Hematopoietic multipotent progenitor cell treated with erythropoietin and hydrocortisone succinate and interleukin-3 and kit ligand, for 8 days (in vitro differentiated cells): ENCODE results near the gene CAMK2G.
"Not testable (repeated sequence)": the region's sequence is repeated elsewhere in the genome, so short reads cannot be mapped to it uniquely, and the experiment has no call there.

Experiments used
- DNase-seq: peaks from one replicate; pipeline ENCODE4 v3.0.0-alpha.2; 2015

The CAMK2G gene

DNA sequence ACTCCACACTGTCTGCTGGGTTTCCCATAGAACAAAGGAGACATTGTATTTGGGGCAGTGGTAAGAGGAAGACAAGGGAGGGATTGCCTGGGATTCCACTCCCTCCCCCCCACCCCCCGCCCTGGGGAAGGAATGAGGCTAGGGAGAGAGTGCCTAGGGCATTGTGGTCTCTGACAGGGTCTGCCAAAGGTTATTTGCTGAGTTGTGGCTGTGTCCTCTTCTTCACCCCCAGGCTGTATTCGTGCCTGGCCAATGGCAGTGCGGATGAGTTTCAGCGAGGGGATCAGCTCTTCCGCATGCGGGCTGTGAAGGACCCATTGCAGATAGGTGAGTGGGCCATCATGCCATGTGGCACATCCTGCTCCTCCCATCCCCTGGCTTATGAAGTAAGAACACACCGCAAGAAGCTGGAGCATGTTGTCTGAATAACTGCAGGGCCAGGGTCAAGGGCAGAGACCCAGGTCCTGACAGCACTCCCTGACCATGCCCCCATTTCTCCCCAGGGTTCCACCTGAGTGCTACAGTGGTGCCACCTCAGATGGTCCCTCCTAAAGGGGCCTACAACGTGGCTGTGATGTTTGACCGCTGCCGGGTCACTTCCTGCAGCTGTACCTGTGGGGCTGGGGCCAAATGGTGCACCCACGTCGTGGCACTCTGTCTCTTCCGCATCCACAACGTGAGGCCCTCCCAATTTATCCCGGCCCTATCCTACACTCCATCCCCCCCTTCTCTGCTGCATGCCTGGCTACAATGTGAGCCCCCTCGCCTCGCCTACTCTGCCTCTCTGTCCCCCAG is 85.3 kb downstream of the CAMK2G start:
- DNase-seq, result no peak

DNA sequence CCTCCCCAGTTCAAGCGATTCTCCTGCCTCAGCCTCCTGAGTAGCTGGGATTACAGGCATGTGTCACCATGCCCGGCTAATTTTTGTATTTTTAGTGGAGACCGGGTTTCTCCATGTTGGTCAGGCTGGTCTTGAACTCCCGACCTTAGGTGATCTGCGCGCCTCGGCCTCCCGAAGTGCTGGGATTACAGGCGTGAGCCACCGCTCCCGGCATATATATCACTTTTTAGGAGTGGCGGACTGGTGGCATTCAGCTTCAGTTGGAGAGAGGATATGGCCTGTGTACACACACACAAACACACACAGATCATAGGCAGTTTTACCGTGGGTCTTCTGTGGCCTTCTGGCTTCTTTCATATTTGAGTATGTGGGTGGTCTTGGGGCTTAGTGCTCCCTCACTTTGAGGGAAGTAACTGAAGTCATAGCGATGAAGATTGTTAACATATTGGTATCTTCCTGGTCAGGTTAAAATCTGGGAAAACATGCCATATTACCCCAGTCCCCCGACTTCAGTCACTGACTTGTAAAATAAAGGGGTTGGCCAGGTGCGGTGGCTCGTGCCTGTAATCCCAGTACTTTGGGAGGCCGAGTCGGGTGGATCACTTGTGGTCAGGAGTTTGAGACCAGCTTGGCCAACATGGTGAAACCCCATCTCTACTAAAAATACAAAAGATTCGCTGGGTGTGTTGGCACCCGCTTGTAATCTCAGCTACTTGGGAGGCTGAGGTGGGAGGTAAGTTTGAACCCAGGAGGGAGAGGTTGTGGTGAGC is 87.1 kb downstream of the CAMK2G start:
- DNase-seq, result not testable (repeated sequence)

DNA sequence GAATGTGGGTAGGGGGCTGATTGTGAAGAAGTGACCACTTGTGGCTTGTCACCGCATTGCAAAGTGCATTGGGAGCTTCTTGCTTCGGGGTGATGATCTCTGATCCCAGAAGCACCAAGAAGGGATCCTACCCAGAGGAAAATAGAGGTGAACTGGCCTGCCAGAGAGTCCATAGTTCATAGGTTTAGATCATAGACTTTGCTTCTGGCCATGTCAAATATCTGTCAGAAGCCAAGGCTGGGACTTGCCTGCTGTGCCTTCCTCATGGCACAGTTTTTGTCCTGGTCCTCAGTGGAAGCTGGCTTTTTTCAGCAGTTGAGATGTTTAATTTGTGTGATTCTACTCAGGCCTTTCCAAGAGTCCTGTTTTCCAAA is 87.9 kb downstream of the CAMK2G start:
- DNase-seq, result peak; percentile 20

DNA sequence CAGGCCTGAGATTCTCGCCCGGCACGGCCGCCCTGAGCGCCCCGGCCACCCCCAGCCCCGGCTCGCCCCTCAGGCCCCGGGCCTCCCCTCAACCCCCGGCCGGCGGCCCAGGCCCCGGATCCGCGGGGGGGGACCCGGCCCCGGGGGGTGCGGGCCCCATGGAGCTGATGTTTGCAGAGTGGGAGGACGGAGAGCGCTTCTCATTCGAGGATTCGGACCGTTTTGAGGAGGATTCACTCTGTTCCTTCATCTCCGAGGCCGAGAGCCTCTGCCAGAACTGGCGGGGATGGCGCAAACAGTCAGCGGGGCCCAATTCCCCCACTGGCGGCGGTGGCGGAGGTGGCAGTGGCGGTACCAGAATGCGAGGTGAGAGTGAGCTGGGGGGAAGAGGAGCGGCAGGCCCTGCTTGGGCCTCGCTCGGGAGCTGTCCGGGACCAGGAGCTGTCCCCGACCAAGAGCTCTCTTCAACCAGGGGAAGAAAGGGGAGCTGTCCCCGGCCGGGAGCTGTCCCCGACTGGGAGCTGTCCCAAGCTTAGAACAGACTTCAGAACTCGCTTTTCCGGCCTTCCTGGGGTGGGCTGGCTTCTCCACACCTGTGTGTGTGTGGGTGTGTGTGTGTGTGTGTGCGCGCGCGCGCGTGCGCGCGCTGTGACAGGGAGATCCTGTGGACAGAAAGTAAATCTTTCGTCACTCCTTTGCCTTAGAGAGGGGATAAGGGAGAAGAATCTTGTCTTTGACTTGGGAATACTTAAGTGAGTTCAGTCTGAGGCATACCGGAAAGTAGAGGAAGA is 88.4 kb downstream of the CAMK2G start:
- peak; percentile 28 for DNase-seq

DNA sequence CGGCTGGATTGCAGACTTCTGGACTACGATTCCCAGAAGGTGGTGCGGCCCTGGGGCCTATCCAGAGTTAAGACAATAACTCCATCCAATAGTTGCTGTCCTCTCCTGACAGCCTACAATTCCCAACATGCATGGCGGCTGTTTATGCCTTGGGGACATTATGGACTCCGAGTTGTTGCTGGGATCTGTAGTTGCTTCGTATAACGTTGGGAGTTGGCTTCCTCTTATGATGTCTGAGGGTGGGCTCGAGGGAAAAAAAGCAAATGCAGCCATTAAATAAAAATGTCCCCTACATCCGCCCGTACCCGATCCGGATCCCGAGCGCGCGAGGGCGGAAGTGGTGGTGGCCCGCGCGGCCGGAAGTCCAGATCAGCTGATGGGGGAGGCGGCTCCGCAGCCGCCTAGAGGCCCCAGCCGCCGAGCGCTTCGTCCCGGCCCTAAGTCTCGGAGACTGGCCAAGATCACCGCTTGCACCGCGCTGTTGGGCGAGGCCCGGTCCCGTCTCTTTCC is 89.1 kb downstream of the CAMK2G start, which contains the start of gene ZSWIM8:
ZSWIM8 (plus strand) TSS at position 396 of the 510 bp plus-strand sequence. CDS start 273 bp downstream, outside the sequence.
- DNase-seq, result peak; percentile 98

DNA sequence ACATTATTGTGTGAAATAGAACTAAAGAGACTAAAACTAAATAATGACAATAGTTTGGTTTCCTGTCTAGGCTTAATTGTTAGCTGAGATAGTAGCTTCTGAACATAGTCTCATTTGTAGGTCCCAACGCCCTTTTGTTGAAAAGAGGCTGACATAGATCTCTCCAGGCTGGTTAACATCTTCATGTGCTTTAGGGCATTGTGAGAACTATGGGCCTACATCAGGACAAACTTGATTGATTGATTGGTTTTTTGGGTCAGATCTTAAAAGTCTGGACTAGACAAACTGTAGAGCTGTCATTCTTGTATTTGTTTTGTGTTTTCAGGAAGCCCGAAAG is 91.6 kb downstream of the CAMK2G start:
- no peak for DNase-seq

DNA sequence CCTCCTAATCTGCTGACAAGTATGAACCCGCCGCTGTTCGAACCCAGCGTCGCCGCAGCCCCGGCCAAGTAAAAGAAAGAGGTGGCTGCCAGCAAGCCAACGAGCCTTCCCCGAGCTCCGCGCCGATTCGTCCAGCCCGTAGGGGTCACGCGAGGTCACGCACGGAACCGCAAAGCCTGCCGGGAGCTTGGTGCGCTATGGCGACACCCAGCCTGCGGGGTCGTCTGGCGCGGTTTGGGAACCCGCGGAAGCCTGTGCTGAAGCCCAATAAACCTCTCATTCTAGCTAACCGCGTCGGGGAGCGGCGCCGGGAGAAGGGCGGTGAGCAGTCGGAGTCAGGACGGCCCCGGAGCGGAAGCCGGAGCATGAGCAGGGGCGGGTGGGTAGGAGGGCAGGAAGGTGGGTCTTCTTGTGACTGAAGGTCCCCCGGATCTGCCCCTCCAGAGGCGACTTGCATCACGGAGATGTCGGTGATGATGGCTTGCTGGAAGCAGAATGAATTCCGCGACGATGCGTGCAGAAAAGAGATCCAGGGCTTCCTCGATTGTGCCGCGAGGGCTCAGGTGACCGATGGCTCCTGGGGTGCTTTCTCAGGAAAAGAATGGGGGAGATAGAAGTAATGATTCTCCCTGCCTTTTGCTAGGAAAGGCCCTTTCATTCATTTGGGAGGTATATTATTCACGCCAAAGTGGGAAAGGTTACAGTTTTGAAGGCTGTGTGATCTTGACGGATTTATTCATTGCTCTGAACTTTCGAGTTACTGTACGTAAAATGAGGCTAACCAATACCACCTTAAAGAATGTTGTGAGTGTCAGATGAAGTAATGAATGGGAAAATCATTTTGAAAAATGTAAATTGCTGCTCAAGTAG is 92.2 kb downstream of the CAMK2G start, which contains the start of gene CHCHD1:
CHCHD1 (plus strand) TSS at position 170 of the 870 bp plus-strand sequence; CDS start at position 198, 28 bp downstream.
- DNase-seq, result peak; percentile 89

DNA sequence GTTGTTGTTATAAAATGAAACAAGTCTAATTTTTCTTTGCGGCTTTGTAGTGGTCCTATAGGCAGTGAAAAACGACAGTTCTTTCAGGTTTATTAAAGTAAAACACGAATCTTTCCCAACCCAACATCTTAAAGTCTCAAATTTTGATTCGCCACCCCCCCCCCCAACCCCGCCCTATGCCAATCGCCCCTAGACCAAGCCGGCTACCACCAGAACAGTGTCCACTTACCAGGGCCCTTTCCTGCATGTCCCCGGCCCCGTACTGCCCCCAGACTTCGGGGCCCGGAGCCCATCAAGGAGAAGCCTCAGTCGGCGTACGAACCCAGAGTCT is 92.8 kb downstream of the CAMK2G start:
- no peak for DNase-seq

DNA sequence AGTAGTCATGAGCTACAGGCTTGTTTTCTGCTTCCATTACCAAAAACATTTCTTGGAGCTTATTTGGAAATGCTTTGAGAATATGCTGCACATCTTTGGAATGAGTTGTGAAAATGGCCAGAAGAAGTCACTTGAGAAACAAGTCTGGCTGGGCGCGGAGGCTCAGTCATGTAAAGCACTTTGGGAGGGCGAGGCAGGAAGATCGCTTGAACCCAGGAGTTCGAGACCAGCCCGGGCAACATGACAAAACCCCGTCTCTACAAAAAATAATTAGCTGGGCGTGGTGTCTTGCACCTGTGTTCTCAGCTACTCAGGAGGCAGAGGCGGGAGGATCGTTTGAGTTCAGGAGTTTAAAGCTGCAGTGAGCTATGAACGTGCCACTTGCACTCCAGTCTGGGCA is 93.4 kb downstream of the CAMK2G start:
- peak; percentile 9 for DNase-seq

DNA sequence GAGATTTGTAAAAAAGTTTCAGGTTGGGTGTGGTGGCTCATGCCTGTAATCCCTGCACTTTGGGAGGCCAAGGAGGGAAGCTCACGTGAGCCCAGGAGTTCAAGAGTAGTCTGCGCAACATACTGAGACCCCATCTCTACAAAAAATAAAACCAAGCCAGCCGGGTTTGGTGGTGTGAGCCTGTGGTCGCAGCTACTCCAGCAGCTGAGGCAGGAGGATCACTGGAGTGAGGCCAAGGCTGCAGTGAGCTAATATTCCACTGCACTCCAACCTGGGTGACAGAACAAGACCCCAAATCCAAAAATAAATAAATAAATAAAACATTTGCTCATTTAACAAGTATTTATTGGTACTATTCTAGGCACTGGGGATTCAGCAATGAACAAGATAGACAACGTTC is 94.1 kb downstream of the CAMK2G start:
- no peak for DNase-seq

DNA sequence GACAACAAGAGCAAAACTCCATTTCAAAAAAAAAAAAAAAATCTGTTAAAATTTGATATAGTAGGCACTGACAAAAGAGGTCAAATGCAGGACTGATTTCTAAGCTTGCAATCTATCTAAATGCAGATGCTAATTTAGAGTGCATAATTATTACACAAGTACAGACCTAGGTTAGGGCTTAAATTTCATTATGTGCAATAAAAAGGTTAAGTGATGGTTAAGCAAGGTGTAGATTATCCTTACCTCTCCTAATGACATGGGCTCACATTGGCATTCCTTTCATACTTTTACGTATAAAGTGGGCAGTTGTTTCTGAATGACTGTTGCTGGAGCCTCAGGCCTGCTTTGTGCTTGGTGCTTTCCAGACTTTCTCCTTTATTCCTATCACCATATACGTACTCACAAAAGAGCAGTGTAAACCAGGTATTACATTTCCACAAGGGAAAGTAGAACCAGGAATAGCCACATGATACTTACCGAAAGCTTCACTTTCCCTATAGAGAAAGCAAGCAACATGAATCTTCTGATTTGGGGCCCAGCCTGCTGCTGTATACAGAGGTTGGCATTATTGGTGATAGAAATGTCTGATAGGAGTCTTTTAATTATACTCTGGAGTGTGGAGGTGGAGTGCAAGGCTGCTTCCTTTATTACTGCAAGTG is 94.7 kb downstream of the CAMK2G start:
- DNase-seq, result no peak

DNA sequence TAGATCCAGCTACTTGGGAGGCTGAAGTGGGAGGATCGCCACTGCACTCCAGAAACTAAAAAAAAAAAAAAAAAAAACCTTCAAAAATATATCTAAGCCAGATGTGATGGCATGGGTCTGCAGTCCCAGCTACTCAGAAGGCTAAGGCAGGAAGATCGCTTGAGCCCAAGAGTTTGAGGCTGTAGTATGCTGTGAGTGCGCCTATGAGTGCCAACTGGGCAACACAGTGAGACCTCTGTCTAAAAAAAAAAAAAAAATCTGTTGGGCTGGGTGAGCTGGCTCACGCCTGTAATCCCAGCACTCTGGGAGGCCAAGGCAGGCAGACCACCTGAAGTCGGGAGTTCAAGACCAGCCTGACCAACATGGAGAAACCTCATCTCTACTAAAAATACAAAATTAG is 95.3 kb downstream of the CAMK2G start:
- DNase-seq, result no peak

DNA sequence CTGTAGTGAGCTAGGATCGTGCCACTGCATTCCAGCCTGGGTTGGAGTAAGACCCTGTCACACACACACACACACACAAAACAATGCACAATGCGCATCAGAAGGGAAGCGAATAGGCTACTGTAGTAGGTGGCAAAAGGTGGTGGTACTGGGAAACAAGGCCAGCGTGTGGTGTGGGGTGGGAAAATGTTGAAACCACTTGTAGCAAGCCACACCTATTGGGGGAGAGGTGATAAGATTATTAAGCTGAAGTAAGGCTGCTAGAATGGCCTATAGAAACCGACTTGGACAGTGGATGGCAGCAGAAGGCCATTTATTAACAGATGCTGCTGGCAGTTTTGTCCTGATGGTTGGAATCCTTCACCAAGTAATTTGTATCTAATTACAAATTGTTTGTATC is 99.7 kb downstream of the CAMK2G start:
- peak; percentile 86 for DNase-seq

DNA sequence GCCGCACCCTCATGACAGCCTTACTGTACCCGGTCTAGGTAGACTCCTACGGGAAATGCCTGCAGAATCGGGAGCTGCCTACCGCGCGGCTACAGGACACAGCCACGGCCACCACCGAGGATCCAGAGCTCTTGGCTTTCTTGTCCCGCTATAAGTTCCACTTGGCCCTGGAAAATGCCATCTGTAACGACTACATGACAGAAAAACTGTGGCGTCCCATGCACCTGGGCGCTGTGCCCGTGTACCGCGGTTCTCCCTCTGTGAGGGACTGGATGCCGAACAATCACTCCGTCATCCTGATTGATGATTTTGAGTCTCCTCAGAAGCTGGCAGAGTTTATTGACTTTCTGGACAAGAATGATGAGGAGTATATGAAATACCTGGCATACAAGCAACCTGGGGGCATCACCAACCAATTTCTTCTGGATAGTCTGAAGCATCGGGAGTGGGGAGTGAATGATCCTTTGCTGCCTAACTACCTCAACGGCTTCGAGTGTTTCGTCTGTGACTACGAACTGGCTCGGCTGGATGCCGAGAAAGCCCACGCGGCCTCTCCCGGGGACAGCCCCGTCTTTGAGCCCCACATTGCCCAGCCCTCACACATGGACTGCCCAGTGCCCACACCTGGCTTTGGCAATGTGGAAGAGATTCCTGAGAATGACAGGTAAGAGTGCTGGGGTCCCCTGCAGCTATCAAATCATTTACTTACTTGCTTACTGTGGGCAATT is 101.0 kb downstream of the CAMK2G start:
- peak; percentile 30 for DNase-seq

DNA sequence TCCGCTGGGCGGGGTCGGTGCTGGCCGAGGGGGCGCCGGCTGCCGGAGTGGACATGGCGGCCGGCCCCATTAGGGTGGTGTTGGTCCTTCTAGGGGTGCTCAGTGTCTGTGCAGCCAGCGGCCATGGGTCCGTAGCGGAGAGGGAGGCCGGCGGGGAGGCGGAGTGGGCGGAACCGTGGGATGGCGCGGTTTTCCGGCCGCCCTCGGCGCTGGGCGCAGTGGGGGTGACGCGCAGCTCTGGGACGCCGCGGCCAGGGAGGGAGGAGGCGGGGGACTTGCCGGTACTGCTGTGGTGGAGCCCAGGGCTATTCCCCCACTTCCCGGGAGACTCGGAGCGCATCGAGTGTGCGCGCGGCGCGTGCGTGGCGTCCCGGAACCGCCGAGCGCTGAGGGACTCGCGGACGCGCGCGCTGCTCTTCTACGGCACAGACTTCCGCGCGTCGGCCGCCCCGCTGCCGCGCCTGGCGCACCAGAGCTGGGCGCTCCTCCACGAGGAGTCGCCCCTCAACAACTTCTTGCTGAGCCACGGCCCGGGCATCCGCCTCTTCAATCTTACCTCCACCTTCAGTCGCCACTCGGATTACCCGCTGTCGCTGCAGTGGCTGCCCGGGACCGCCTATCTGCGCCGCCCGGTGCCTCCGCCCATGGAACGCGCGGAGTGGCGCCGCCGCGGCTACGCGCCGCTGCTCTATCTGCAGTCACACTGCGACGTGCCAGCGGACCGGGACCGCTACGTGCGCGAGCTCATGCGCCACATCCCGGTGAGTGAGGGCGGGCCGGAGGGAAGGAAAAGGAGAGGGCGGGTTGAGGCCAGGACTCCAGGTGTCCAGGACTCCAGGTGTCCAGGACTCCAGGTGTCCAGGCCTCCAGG is 101.8 kb downstream of the CAMK2G start:
- peak; percentile 77 for DNase-seq

DNA sequence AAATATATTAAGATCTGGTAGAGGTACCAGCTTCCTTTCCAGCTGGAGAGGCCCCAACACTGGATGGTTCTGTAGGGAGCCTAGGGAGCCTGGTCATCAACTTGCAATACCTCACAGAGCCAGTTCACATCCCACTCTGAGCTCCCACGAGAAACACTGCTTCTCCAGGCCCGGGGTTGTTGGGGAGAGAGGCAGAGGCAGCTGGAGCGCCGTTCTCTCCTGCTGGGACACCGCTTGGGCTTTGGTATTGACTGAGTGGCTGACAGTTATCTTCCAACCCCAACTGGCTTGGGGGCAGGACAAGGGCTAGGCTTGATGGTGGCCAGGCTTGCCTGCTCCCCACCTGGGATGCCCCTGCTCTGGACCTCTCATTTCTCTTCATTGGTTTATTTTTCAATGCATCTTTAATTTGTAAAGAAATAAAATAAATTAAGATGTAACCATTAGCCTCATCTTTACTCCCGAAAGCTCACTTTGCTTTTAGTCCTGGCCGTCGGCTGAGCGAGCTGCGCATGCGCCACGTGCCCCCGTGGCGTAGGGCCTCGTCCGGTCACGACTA is 102.6 kb downstream of the CAMK2G start:
- peak; percentile 81 for DNase-seq

DNA sequence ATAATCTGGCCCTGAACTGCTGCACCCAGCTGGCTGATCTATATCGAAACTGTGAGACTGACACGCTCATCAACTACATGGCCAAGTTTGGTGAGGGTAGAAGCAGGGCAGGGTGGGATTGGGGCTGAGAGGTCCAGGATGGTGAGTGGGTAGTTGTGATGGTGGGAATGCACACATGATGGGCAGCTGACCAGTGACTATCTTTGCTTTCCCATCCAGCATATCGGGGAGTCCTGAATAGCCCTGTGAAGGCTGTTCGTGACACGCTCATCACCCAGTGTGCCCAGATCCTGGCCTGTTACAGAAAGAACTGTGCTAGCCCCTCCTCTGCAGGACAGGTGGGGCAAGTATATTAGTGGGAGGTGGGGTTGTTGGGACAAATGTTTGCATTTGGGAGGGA is 105.0 kb downstream of the CAMK2G start:
- DNase-seq, result no peak

DNA sequence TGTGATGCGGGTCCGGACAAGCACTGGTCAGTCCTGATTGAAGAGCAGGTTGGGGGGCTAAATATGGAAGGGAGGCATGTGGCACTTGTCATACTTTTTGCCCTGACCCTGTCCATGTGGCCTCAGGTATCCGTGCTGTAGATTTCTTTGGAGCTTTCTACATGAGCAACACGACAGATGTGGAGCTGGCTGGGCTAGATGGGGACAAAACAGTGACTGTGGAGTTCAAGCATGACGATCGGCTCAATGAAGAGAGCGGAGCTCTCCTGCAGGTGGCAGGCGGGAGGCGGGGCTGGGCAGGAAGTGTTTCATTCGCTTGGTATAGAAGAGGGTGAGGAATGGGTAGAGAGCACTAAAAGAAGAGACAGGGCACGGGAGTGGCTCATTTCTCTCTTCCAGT is 105.5 kb downstream of the CAMK2G start:
- no peak for DNase-seq

DNA sequence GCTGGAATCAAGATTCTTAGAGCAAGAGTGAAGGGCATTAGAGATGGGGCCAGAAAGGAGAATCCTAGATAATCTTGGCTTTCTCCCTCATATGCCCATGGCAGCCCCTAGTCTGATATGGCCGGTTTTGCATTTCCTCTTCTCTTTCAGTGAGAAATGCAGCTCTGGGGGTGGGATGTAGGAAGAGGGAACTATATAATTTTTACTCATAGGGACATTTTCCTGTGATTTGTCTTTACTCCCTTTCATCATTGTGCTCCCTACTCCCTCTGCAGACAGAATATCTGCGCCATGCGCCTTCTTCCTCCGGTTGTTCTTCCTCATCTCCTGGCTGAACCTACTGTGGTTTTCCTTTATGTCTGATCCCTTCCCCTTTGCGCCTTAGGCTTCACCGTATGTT is 109.3 kb downstream of the CAMK2G start:
- no peak for DNase-seq

DNA sequence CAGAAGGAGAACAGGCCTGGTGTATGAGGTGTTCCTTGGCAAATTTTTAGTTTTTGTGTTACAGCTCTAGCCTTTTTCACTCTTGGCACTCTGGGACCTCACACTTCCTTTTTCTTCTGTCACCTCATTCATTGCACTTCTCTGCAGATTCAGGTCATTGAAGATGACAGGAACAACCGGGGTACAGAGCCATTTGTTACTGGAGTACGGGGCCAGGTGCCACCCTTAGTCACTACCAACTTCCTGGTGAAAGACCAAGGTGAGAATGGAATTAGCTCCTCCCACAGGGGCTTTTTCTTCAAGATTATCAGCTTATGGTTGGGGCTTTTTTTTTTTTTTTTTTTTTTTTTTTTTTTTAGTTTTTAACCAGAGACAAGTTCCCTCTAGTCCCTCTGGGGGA is 111.0 kb downstream of the CAMK2G start:
- DNase-seq, result no peak
